CD4-positive, alpha-beta T cell (primary cell): ENCODE measurements around the gene SSPN. TPM values are rescaled to one million over a fixed set of nuclear protein-coding genes. Genes with fewer than 3 reads are reported as not detected.
A peak's percentile ranks its signal among the peaks of the same experiment; 100 is the strongest.

Experiments used
- ATAC-seq: fragments of 200-7000 bp; cut with Tn5 transposase; one replicate; pipeline ENCODE4 v1.10.0; 2022; ENCODE audit warnings: mild to moderate bottlenecking; ENCODE audit not compliant: poor library complexity
- CTCF ChIA-PET: fragments of 350-600 bp; sonication (Branson Sonifier 250); formaldehyde crosslinking; loops from one replicate; lab custom pipeline; 2021; ENCODE audit warnings: antibody characterized with exemption, inconsistent platforms; lab: Charles Lee
- POLR2A ChIA-PET: fragments of 350-600 bp; sonication (Branson Sonifier 250); formaldehyde crosslinking; loops from one replicate; lab custom pipeline; 2021; ENCODE audit warnings: antibody characterized with exemption, inconsistent platforms; lab: Charles Lee
- DNase-seq, 14 experiments: peaks; one replicate each; pipeline ENCODE4 v3.0.0-alpha.2; 2013 to 2020; ENCODE audit warnings: mixed read lengths in 2 of 14
- H3K27ac ChIP-seq, 2 donors: one replicate each; pipeline versions ENCODE4 v1.5.1 to v1.7.0; 2013; ENCODE audit warnings: low read length in 2 of 2, low read depth in 1 of 2, mild to moderate bottlenecking in 1 of 2
- H3K27me3 ChIP-seq, 2 experiments: 1 replicate in 1 of 2; 2 replicates in 1 of 2; pipeline versions ENCODE4 v1.6.1 to v1.7.0; 2013; ENCODE audit warnings: low read length in 2 of 2, control low read depth in 1 of 2, mild to moderate bottlenecking in 1 of 2, moderate library complexity in 1 of 2; ENCODE audit not compliant: insufficient read depth in 2 of 2, control insufficient read depth in 1 of 2
- H3K36me3 ChIP-seq: one replicate; pipeline ENCODE4 v1.6.1; 2013; ENCODE audit warnings: low read length, control low read depth; ENCODE audit not compliant: insufficient read depth
- H3K4me1 ChIP-seq: one replicate; pipeline ENCODE4 v1.6.1; 2013; ENCODE audit warnings: low read length, control low read depth; ENCODE audit not compliant: insufficient read depth
- H3K4me3 ChIP-seq: one replicate; pipeline ENCODE4 v1.5.1; 2013; ENCODE audit warnings: mild to moderate bottlenecking, low read length, moderate library complexity
- H3K9me3 ChIP-seq, 2 experiments: 1 replicate in 1 of 2; 2 replicates in 1 of 2; pipeline versions ENCODE4 v1.6.1 to v1.7.0; 2013; ENCODE audit warnings: low read length in 2 of 2, mild to moderate bottlenecking in 2 of 2, control low read depth in 1 of 2, moderate library complexity in 1 of 2; ENCODE audit not compliant: control insufficient read depth in 1 of 2, insufficient read depth in 1 of 2
- H3K27ac Mint-ChIP-seq: one replicate; pipeline ENCODE4 v1.8.0; 2020; ENCODE audit warnings: mixed read lengths
- H3K27me3 Mint-ChIP-seq: one replicate; pipeline ENCODE4 v1.8.0; 2021; ENCODE audit warnings: mixed read lengths
- H3K36me3 Mint-ChIP-seq: one replicate; pipeline ENCODE4 v1.8.0; 2021; ENCODE audit warnings: low read depth, mixed read lengths
- H3K4me1 Mint-ChIP-seq: one replicate; pipeline ENCODE4 v1.8.0; 2021; ENCODE audit warnings: low read depth, mixed read lengths
- H3K4me3 Mint-ChIP-seq: one replicate; pipeline ENCODE4 v1.8.0; 2020; ENCODE audit warnings: mild to moderate bottlenecking, mixed read lengths
- H3K9me3 Mint-ChIP-seq: one replicate; pipeline ENCODE4 v1.8.0; 2020; ENCODE audit warnings: mixed read lengths
- CTCF ChIP-seq: fragments of 200-600 bp; IDR thresholded peaks from one replicate; pipeline ENCODE4 v1.8.0; 2022; ENCODE audit warnings: antibody characterized with exemption, mild to moderate bottlenecking
- intact Hi-C, 2 experiments: fragments of 100-400 bp; cut with DNase I in 1 of 2; cut with micrococcal nuclease in 1 of 2; formaldehyde crosslinking; loops; one replicate each; pipeline versions ENCODE4 v1.15.1 to v1.9.0; 2023 to 2025; cut with DNase I, micrococcal nuclease
- total RNA-seq, 174 experiments: library from RNA in 2 of 174; stranded (reverse) in 2 of 174; gene quantifications; one replicate each; pipeline ENCODE4 v1.2.3 and lab custom pipeline; 2021 to 2026

SSPN gene
- total RNA-seq, 2 experiments from 2014 or later = not detected

DNA sequence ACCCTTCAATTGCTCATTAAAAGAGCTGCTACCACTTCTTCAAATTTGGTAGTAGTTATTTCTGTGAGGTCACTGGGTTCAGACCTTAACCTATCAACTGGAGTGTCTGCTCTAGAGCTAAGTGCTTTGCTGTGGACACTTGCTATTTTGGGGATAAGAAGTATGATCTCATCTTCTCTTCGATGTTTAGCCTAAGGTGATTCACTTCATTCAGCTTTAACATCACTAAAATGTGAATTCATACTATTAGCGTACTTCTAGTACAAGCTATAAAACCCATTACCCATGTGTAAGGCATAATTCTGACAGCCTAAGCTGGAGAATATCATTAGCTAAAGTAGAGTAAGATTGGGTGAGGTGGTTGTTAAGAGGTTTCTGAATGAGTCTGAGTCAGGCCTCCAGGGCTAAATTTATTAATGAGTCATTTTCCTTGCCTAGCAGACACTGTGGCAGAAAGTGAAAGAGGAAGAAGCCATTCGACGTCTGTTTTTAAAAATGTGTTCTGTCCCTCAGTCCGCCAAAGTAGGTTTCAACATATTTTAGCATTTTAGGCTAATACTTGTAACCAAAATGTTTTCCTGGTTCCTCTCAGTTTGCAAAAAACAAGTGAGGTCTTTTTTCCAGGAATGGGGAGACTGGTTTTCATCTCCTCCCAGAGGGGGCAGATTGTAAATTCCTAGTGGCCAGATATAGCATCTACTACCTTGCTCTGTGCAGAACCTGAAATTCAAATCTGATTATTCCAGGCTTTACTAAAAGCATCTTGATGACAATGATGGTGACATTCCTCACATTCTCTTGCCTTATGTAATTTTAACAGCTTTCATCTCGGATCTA lies 103.6 kb downstream of the SSPN start:
- peak overlapping the region; percentile 53 for H3K4me3 Mint-ChIP-seq
- no peaks in the 10 kb centered on the region for H3K36me3 ChIP-seq
- no peaks in the 10 kb centered on the region for H3K27me3 ChIP-seq
- TF ChIP-seq CTCF = no peak
- ChIA-PET POLR2A (no interaction called here), CTCF (no interaction called here)
- no peaks in the 10 kb centered on the region for H3K9me3 ChIP-seq
- intact Hi-C loops = no loop called here
- ATAC-seq (peak; percentile 54), DNase-seq (peak in 3 of 14 experiments; percentile 39 to 58 (median 50))
- H3K4me1 ChIP-seq = no peaks in the 10 kb centered on the region
- no peak overlapping the region for H3K27ac ChIP-seq
- peak overlapping the region; percentile 32 for H3K4me3 ChIP-seq
- no peak overlapping the region for H3K27ac Mint-ChIP-seq
- no peaks in the 10 kb centered on the region for H3K36me3 Mint-ChIP-seq
- peaks cover 6% of the 10 kb centered on the region for H3K27me3 Mint-ChIP-seq
- H3K4me1 Mint-ChIP-seq = peaks cover 20% of the 10 kb centered on the region
- no peaks in the 10 kb centered on the region for H3K9me3 Mint-ChIP-seq

DNA sequence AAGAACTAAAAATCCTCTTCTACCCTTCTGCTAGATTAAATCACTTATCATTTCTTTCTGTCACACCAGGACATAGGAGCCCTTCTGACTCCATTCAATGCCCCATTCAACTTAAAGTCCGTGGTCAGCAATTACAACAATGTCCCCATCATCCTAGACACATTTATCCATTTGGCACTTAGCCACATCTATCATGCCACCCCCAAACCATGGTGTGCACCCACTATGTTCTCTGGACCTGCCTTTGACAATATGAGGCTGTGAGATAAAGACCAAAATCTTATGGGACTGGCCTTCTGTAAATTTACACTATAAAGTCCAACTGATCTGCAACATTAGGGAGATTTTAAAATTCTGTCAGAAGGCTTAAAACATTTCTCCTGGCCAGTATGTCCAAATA lies 104.4 kb downstream of the SSPN start:
- ChIA-PET POLR2A (no interaction called here), CTCF (no interaction called here)
- no peak overlapping the region for H3K4me3 Mint-ChIP-seq
- peaks cover 6% of the 10 kb centered on the region for H3K27me3 Mint-ChIP-seq
- no peak for DNase-seq
- intact Hi-C loops = no loop called here
- no peak overlapping the region for H3K27ac ChIP-seq
- ATAC-seq = no peak
- no peaks in the 10 kb centered on the region for H3K9me3 Mint-ChIP-seq
- peaks cover 20% of the 10 kb centered on the region for H3K4me1 Mint-ChIP-seq
- H3K9me3 ChIP-seq = no peaks in the 10 kb centered on the region
- H3K27ac Mint-ChIP-seq = no peak overlapping the region
- no peak for TF ChIP-seq CTCF
- H3K36me3 ChIP-seq = no peaks in the 10 kb centered on the region
- H3K36me3 Mint-ChIP-seq = no peaks in the 10 kb centered on the region
- H3K4me3 ChIP-seq = no peak overlapping the region
- H3K4me1 ChIP-seq = no peaks in the 10 kb centered on the region
- H3K27me3 ChIP-seq = no peaks in the 10 kb centered on the region

Other genes starting within 250 kb of the SSPN start
- 1 to 10 TPM in 1 of 2 experiments, under 1 TPM in 1; 0.71 to 1.4 TPM for gene RASSF8, start 236.9 kb upstream of the SSPN start, total RNA-seq
- gene BHLHE41, start 70.5 kb upstream of the SSPN start, total RNA-seq = not detected